SK-N-SH treated with all-trans-retinoic acid at 6 μM for 48 hours (cell line): Measurements from ENCODE around the gene TTC23.

Experiments used
- BACH2 ChIP-seq: fragments of 250-450 bp; sonication (Bioruptor Pico); IDR thresholded peaks from 2 replicates; pipeline ENCODE4 v1.9.0; 2021; ENCODE audit warnings: mild to moderate bottlenecking, borderline replicate concordance
- CREB5 ChIP-seq: fragments of 250-450 bp; sonication (Bioruptor Pico); IDR thresholded peaks from 2 replicates; pipeline ENCODE4 v1.5.1; 2020; ENCODE audit warnings: low read depth, mild to moderate bottlenecking, moderate library complexity
- ESRRG ChIP-seq: fragments of 250-450 bp; sonication (Bioruptor Pico); IDR thresholded peaks from 2 replicates; pipeline ENCODE4 v1.6.1; 2021; ENCODE audit warnings: mild to moderate bottlenecking
- ISL1 ChIP-seq: fragments of 250-450 bp; sonication (Bioruptor Pico); IDR thresholded peaks from 2 replicates; pipeline ENCODE4 v2.1.2; 2022; ENCODE audit warnings: mild to moderate bottlenecking, moderate library complexity
- PATZ1 ChIP-seq: fragments of 250-450 bp; sonication (Bioruptor Pico); IDR thresholded peaks from 2 replicates; pipeline ENCODE4 v1.8.0; 2020; ENCODE audit warnings: mild to moderate bottlenecking, moderate library complexity, borderline replicate concordance
- POU6F1 ChIP-seq: fragments of 250-450 bp; sonication (Bioruptor Pico); IDR thresholded peaks from 2 replicates; pipeline ENCODE4 v1.8.0; 2021; ENCODE audit warnings: low read depth, mild to moderate bottlenecking, moderate library complexity, borderline replicate concordance
- PPARA ChIP-seq: fragments of 250-450 bp; sonication (Bioruptor Pico); IDR thresholded peaks from 2 replicates; pipeline ENCODE4 v1.5.0; 2020; ENCODE audit warnings: mild to moderate bottlenecking, borderline replicate concordance
- RARB ChIP-seq: fragments of 250-450 bp; sonication (Bioruptor Pico); IDR thresholded peaks from 2 replicates; pipeline ENCODE4 v1.8.0; 2021; ENCODE audit warnings: mild to moderate bottlenecking, moderate library complexity
- TCF4 ChIP-seq: fragments of 250-450 bp; sonication (Bioruptor Pico); IDR thresholded peaks from 2 replicates; pipeline ENCODE4 v1.8.0; 2021; ENCODE audit warnings: mild to moderate bottlenecking, moderate library complexity, borderline replicate concordance
- ZC3H10 ChIP-seq: fragments of 250-450 bp; sonication (Bioruptor Pico); IDR thresholded peaks from 2 replicates; pipeline ENCODE4 v1.5.1; 2021; ENCODE audit warnings: mild to moderate bottlenecking, moderate library complexity
- ZFP3 ChIP-seq: fragments of 250-450 bp; sonication (Bioruptor Pico); IDR thresholded peaks from 2 replicates; pipeline ENCODE4 v1.5.0; 2020; ENCODE audit warnings: mild to moderate bottlenecking, moderate library complexity
- ZNF565 ChIP-seq: fragments of 450-650 bp; formaldehyde crosslinking; conservative IDR thresholded peaks from 2 replicates; pipeline ENCODE4 v1.5.0; 2020; ENCODE audit warnings: low read depth, mild to moderate bottlenecking, moderate library complexity

- TF ChIP-seq CREB5 (CRISPR knock-in tag): no peak
- no peak for TF ChIP-seq RARB (CRISPR knock-in tag)
- no peak for TF ChIP-seq ISL1 (CRISPR knock-in tag)
- TF ChIP-seq BACH2 (CRISPR knock-in tag): no peak
- no peak for TF ChIP-seq PATZ1 (CRISPR knock-in tag)
- no peak for TF ChIP-seq ZNF565 (CRISPR knock-in tag)
- no peak for TF ChIP-seq ESRRG (CRISPR knock-in tag)
- no peak for TF ChIP-seq ZFP3 (CRISPR knock-in tag)
- TF ChIP-seq ZC3H10: no peak
- TF ChIP-seq TCF4 (CRISPR knock-in tag): no peak
- TF ChIP-seq POU6F1: no peak
- no peak for TF ChIP-seq PPARA (CRISPR knock-in tag)
Observed at GRCh38 chr15:99128411-99128810, 121.0 kb downstream of the TTC23 start.
